Neural progenitor cell (in vitro differentiated cells): ENCODE results near the gene NUBPL.

Source experiments
- CTCF ChIP-seq: fragments of 200-600 bp; sonication (generic); IDR thresholded peaks from 2 replicates; pipeline ENCODE4 v1.5.1; 2017; ENCODE audit warnings: antibody characterized with exemption, mild to moderate bottlenecking
- EZH2 ChIP-seq: fragments of 200-600 bp; sonication (generic); IDR thresholded peaks from 2 replicates; pipeline ENCODE4 v1.6.1; 2017; ENCODE audit warnings: antibody characterized with exemption, mild to moderate bottlenecking, moderate library complexity

DNA sequence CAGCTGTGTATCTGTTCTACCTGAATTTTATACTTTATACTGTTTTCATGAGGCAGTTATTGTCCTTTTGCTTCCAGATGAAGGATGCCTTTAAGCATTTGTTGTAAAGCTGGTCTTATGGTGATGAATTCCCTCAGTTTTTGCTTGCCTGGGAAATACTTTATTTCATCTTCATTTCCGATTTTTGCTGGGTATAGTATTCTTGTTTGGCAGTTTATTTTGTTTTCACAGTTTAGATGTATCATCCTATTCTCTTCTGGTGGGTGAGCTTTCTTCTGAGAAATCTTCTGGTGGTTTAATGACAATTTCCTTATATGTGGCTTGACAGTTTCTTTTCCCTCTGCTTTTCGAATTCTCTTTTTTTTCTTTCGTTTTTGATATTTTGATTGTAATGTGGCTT lies 188.1 kb downstream of the NUBPL start:
- no peak for TF ChIP-seq CTCF
- no peak for TF ChIP-seq EZH2
